GM13977 (cell line): ENCODE measurements around the gene RNF2.
"Not testable (repeated sequence)": the region's sequence is repeated elsewhere in the genome, so short reads cannot be mapped to it uniquely, and the experiment has no call there.

Source experiments
- DNase-seq: peaks from one replicate; pipeline ENCODE4 v3.0.0; 2012; ENCODE audit warnings: low spot score
- in situ Hi-C: fragments of 300-500 bp; cut with MboI; formaldehyde crosslinking; loops from one replicate; pipeline ENCODE4 v1.12.0; 2022; ENCODE audit warnings: low sequenced_read_pairs, low pct_unique_long_range_greater_than_20kb, mixed read lengths, inconsistent platforms; ENCODE audit not compliant: unreplicated experiment
- TF ChIP-seq, protein P1 (sequence below): IDR thresholded peaks from 2 replicates; pipeline ENCODE4 v1.5.1; 2012; ENCODE audit warnings: mild to moderate bottlenecking, control low read depth; ENCODE audit not compliant: insufficient read depth; ENCODE audit errors: extremely low read depth, missing control alignments

The RNF2 gene

DNA sequence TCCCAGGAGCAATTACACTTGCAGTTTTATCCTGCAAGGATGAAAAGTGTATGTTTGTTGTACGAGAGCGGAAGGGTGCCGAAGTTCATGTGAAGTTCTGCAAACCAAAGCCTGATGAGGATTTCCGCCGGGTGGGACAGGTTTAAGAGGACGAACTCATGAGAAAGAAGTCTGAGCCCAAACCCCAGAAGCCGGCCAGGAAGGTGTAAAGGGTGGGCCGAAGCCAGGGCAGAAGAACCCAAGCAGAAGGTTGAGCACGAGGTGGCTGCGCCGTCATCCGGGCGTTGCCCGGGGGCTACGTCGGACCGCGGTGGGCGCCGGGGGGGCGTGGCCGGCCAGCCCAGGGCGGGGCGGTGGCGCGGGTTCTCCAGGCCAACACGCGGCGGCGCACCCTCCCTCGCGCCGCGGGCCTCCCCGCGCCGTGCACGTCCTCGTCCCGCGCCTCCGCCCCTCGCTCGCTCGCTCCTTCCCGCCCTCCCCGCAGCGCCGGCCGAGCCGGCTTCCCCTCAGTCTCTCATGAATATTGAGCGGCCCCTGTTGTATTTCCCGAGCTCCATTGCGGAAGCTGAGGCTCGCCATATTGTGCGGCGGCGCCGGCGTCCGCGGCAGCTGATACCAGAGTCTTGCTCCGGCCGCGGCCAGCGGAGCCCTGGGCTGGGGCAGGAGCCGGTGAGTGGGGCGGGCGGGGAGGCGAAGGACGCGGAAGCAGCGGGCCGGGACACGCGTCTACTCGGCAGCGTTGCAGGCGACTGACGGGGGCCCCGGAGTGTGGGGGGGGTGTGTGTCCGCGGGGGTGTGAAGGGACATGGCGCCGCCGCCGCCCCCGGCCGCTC is at the start of gene RNF2:
Gene RNF2, plus strand, starts transcription at position 578 of the 833 bp plus-strand sequence. CDS start 41,996 bp downstream, outside the sequence.
- in situ Hi-C loops: no loop called here
- TF ChIP-seq, protein P1, sequence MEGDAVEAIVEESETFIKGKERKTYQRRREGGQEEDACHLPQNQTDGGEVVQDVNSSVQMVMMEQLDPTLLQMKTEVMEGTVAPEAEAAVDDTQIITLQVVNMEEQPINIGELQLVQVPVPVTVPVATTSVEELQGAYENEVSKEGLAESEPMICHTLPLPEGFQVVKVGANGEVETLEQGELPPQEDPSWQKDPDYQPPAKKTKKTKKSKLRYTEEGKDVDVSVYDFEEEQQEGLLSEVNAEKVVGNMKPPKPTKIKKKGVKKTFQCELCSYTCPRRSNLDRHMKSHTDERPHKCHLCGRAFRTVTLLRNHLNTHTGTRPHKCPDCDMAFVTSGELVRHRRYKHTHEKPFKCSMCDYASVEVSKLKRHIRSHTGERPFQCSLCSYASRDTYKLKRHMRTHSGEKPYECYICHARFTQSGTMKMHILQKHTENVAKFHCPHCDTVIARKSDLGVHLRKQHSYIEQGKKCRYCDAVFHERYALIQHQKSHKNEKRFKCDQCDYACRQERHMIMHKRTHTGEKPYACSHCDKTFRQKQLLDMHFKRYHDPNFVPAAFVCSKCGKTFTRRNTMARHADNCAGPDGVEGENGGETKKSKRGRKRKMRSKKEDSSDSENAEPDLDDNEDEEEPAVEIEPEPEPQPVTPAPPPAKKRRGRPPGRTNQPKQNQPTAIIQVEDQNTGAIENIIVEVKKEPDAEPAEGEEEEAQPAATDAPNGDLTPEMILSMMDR: peak; percentile 34

DNA sequence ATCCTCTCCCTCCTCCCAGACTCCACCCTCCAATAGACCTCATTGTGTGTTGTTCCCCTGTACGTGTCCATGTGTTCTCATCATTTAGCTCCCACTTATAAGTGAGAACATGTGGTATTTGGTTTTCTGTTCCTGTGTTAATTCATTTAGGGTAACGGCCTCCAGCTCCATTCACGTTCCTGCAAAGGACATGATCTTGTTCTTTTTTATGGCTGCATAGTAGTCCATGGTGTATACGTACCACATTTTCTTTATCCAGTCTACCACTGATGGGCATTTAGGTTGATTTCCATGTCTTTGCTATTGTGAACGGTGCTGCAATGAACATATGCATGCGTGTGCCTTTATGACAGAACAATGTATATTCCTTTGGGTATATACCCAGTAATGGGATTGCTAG is 45.4 kb upstream of the RNF2 start:
- not testable (repeated sequence) for DNase-seq
- in situ Hi-C loops: loop anchor here (25.0 kb wide), 1 partner anchor 662 kb away; no protein-coding TSS in a partner anchor

More for the DNA sequence above, at the start of gene RNF2:
- DNase-seq: peak; percentile 94

DNA sequence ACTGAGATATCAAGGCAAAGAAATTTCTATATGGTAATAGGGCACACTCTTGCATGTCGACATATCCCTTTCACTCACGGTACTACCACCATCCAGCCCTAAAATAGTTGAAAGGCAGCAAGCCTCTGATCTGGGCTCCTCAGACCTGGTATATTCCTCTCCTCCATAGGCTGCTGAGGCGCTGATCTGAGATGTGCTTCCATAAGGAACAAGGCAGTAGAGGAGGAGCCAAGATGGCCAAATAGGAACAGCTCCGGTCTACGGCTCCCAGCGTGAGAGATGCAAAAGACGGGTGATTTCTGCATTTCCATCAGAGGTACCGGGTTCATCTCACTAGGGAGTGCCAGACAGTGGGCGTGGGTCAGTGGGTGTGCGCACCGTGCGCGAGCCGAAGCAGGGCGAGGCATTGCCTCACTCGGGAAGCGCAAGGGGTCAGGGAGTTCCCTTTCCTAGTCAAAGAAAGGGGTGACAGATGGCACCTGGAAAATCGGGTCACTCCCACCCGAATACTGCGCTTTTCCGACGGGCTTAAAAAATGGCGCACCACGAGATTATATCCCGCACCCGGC is 44.0 kb upstream of the RNF2 start:
- DNase-seq, in situ Hi-C loops: not testable (repeated sequence)

DNA sequence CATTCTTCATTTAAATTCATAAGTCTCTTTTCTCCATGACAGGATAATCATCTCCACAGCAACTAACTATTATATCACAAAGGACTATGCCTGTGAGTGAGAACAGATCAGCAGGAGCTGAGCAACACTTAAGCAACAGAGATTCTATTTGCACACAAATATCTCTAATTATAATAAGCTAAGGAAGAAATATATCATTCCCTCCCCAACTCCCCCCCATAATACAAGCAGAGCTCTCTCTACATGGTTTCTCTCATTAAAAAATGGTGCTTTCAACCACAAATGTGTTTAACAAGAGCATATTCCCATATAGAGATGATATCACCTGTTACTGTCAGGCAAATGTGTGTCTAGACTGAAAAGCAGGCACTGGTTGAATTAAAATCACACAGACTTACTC is 36.5 kb upstream of the RNF2 start:
- TF ChIP-seq, protein P1: no peak
- DNase-seq: no peak
- in situ Hi-C loops: no loop called here

DNA sequence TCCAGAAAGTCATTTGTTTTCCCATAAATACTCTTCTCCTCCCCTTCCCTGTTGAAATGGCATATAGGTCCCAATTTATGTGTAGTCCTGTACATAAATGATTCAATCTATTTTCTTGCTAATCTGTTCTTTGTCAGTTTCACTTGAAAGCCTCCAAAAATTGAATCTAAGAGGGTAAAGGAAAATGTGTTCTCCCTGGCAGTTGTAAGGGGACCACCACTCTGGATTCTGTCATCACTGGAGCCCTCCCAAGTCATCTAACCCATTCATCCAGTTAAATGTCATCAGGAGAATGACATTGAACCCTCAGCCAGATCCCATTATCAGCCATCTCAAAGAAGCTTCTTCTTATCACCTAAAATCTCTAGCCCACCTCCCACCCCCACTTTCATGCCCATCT is 35.0 kb upstream of the RNF2 start:
- TF ChIP-seq, protein P1: no peak
- in situ Hi-C loops: no loop called here
- no peak for DNase-seq

DNA sequence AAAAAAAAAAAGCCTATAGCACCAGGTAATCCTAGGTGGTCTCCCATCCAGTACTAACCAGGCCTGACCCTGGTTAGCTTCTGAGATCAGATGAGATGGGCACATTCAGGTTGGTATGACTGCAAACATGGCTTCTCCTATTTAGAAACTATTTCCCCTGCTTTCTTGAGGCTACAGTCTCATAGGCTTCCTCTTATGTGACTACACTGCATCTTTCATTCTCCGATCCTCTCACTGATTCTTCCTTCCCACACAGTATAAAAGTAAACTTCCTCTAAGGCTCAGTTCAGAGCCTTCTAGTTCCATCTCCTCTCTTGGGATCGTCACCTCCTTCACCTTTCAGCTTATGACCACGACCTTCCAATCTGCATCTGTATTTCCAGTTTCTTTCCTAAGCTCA is 30.4 kb upstream of the RNF2 start:
- DNase-seq: no peak
- TF ChIP-seq, protein P1: no peak
- in situ Hi-C loops: no loop called here

DNA sequence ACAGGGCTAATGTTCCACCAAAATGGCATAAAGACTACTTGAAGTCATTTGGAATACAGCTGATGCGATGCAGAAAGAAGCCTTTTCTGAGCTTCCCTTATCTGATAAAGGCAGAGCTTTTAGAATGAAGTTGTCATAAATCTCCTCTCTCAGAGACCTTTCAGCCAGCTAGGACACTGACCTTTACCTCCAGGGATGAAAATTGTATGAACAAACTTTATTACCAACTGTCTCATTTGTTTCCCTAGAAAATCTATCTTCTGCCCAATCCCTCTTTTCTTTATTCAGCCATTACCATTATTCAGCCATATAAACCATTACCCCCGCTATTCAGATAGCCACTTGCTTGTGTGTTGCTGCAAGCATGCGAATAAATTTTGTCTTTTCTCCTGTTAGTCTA is 29.7 kb upstream of the RNF2 start:
- in situ Hi-C loops: no loop called here
- TF ChIP-seq, protein P1: no peak
- no peak for DNase-seq

DNA sequence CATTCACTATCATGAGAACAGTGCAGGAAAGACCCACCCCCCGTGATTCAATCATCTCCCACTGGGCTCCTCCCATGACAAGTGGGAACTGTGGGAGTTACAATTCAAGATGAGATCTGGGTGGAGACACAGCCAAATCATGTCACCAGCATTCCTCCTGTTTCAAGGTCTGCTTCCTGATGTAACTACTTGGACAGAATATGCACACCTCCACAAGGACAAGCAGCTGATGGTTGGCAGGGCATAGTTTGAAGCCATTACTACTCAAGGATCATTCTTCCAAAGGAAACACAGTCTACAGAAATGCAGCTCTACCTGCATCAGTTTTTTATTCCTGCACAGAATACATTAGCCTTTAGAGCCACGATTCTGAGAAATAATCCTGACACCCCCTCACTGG is 28.5 kb upstream of the RNF2 start:
- in situ Hi-C loops: no loop called here
- TF ChIP-seq, protein P1: no peak
- DNase-seq: no peak
